GM19240 (cell line): Measurements from ENCODE around the gene CDK5.
"Not testable (repeated sequence)": the region's sequence is repeated elsewhere in the genome, so short reads cannot be mapped to it uniquely, and the experiment has no call there.

Experiments used
- DNase-seq: peaks from one replicate; pipeline ENCODE4 v3.0.0; 2011; ENCODE audit warnings: low spot score; ENCODE audit not compliant: insufficient read length

CDK5 gene

DNA sequence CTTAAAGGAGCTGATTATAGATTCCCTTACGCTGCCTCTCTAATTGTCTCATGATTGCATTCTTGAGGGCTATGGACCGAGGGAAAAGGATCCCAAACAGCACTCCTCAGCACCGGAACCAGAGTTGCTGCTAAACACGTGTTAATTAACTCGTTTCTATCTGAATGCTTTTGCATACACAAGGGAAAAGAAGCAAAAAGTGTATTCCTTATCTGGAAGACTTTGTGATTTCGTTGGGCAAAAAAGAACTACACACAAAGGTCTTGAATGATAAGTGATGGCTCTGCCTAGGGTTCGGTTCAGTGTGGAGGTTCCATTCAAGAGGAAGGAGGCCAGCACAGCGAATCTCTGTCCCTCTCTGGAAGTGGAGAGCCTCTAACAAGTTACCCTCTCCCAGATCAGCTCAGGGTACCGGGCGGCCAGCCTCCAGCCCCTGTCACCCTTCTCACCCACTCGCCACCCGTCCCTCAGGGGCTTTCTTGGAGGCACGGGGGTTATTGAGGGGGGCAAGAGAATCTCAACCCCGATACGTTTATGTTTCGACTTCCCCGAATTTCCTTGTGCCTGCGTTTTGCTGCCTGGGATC is 1.2 kb upstream of the CDK5 start:
- no peak for DNase-seq

DNA sequence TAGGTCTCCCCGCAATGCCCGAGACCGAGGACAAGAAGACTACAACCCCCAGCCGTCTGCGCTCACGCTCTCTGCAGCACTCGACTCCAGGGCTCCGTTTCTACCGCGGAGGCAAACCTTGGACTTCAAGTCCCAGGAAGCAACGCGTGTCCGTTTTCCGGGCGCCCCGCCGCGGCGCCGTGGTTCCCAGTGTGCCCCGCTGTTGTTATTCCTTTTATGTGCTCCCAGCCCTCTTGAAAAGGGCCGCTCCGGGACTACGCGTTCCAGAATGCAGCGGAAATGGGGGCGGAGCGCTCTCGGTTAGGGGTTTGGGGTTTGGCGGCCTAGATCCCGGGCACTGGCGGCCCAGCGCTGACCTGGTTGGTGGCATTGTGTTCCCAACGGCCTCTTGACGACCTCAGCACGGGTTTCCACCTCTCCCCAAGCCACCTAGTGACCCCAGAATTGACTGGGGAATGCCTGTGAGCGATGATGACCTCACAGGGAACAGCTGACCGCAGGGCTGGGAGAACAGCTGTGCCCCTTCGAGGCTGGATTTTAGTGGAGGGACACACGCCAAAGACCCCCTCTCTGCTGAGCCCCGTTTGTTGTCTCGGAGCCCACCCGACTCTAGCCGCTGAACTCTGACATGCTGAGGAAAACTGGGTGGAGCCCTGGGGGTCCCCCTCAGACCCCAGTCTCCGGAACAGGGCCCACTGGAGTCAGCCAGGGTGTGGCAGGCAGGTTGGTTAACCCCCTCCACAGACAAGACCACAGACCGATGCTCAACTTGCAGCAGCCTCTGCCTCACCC is 488 bp upstream of the CDK5 start:
- peak; percentile 100 for DNase-seq

DNA sequence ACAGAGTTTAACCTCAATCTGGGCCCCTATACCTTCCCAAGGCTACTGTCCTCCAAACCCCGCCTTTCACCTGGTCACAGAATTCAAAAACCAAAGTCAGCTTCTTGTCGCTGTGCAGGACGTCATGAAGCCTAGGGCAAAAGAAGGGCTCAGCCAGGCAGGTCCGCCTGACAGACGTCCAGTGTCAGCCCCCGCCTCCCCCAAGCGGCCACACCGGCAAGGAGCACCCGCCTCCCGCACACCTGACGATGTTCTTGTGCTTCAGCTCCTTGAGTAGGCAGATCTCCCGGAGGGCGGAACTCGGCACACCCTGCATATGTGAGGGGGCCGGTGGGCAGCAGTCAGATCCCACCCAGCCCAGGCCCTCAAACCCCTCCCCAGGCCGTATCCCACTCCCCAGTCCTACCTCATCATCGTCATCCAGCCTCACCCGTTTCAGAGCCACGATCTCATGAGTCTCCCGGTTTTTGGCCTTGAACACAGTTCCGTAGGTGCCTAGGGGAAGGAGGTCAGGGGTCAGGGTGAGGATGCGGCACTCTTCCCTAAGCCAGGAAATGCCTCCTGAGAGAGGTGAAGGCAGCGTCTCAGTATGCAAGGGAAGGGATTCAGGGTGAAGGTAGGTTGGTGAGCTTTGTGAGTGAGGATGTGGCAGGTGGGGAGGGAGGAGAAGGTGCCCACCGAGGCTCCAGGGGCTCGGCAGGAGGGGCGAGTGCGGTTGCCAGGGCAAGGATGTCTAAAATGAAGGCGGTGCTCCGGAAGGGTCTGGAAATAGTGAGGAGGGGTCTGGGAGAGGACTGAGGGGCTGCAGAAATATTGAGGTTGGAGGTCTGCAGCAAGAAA is 811 bp downstream of the CDK5 start:
- DNase-seq = no peak

DNA sequence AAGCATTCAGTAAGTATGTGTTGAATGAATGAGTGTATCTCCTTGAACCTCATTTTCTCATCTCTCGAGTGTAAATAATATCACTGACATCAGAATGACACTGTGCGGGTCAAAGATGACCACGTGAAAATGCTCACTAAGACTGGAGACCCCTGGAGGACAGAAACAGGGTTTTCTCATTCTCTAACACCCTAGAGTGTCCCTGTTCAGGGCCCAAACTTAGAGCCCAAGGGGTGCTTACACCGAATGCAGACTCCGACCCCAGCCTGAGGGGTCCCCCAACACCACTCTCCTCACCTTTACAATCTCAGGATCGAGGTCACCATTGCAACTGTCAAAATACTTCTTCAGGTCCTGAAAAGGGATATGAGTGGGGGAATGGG is 1.4 kb downstream of the CDK5 start:
- DNase-seq = no peak

GRCh38 chr7:151053751-151054150 is 3.9 kb downstream of the CDK5 start:
- no peak for DNase-seq

GRCh38 chr7:151053096-151053495 is 4.6 kb downstream of the CDK5 start:
- no peak for DNase-seq

- DNase-seq = no peak
These were observed 6.6 kb downstream of the CDK5 start for GRCh38 chr7:151051108-151051507.

GRCh38 chr7:151048911-151049463 is 8.7 kb downstream of the CDK5 start:
- DNase-seq = no peak

GRCh38 chr7:151047976-151048815 is 9.5 kb downstream of the CDK5 start, which contains the start of gene ASIC3:
TSS of gene ASIC3 (plus strand) at chr7:151048531. CDS start at chr7:151048886, 355 bp downstream.
- DNase-seq = no peak

DNA sequence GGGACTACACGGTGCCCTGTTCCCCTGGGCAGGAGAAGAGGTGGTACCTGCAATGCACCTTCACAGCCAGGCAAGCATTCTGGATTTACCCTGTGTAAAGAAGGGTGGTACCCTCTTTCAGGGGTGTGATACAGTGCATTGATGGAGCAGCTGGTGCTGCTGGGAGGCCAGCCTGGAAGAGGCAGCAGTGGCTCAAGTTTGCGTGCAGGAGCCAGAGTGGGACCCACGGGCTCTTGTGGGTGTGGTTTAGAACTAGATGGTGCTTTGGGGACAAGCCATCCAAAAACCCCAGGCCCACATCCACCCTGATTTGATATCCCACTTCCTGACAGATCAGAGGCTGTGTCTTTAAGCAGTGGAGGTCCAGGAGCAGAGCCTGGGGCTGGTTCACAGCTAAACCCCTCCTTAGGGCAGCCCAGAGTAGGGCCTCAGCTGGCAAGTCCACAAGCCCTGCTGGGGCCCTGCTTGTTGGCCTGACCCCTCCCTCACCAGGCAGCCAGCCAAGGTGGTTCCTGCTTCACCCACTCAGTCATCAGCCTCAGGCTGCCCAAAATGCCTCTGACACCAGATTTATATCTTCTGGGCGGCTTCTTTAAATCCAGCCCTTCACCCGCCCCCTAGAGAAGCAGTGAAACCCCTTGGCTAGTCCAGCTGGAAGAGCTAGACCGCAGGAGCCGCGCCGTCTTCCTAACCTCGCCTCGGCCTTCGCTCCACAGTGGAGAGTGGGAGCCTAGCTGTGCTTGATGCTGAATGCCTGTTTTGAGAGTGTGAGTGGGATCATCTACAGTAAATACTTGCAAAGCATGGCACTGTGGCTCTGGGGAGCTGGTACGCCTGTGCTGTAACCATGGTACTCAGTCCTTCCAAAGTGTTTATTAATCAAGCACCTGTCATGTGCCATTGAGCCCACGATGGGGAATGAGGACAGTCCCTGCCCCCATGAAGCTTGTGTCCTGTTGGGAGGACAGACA is 10.8 kb downstream of the CDK5 start:
- no peak for DNase-seq

- DNase-seq = no peak
These were observed 11.7 kb downstream of the CDK5 start for GRCh38 chr7:151045967-151046366.

- no peak for DNase-seq
These were observed 12.4 kb downstream of the CDK5 start for GRCh38 chr7:151045262-151045661.

DNA sequence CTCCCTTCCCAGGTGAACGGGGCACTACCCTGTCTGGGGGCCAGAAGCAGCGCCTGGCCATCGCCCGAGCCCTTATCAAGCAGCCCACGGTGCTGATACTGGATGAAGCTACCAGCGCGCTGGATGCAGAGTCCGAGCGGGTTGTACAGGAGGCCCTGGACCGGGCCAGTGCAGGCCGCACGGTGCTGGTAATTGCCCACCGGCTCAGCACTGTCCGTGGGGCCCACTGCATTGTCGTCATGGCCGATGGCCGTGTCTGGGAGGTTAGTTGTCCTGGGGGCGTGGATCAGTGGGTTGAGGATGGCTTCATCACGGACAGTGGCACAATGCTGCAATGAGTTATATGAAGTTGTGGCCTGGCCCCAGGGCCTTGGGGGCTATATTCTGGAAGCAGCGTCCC is 13.7 kb downstream of the CDK5 start:
- DNase-seq = no peak

DNA sequence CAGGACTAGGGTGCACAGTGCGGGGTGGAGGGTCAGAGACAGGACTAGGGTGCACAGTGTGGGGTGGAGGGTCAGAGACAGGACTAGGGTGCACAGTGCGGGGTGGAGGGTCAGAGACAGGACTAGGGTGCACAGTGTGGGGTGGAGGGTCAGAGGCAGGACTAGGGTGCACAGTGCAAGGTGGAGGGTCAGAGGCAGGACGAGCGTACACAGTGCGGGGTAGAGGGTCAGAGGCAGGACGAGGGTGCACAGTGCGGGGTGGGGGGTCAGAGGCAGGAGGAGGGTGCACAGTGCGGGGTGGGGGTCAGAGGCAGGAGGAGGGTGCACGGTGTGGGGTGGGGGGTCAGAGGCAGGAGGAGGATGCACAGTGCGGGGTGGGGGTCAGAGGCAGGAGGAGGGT is 14.2 kb downstream of the CDK5 start:
- DNase-seq = not testable (repeated sequence)

- DNase-seq = no peak
These were observed 16.9 kb downstream of the CDK5 start for GRCh38 chr7:151040616-151041375.

DNA sequence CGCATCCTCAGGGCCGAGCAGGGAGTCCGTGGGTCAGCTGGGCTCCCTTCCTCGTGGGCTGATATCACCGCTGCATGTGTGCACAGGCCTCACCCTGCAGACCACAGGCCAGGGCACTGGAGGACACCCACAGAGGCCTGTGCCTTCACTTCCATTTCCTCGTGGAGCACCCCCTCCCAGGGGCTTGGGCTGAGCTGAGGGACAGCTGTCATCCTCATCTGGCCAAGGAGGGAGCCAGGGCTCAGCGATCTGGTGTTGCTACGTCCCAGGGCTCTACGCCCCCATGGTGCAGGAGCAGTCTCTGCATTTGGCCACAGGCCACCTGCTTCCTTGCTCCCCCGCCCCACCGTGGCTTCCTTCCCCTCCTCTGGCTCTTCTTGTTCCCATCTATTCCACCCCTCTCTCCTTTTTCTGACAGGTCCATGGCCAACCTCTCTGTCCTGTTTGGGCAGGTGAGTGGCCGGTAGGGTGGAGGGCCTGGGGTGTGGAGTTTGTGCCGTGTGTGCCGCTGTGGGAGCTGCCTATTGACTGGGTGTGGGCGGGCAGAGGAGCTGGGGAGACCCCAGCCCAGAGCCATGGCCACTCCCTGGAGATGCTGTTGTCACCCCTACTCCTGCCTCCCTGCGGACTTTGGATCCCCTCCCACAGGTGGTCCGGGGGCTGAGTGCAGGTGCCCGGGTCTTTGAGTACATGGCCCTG is 17.7 kb downstream of the CDK5 start:
- no peak for DNase-seq

- DNase-seq = no peak
These were observed 18.5 kb downstream of the CDK5 start for GRCh38 chr7:151038951-151039849.
